Stimulated activated CD4-positive, alpha-beta T cell treated with anti-CD3 and anti-CD28 coated beads, TNF-alpha, amount 100 ng/mL, for 48 hours (primary cell): ENCODE measurements around the gene MYH11.
A peak's percentile ranks its signal among the peaks of the same experiment; 100 is the strongest.
"Not testable (repeated sequence)": the region's sequence is repeated elsewhere in the genome, so short reads cannot be mapped to it uniquely, and the experiment has no call there.

Source experiments
- DNase-seq, 3 donors: peaks; one replicate each; pipeline ENCODE4 v3.0.0-alpha.2; 2020; ENCODE audit warnings: low read depth in 3 of 3

Gene MYH11

DNA sequence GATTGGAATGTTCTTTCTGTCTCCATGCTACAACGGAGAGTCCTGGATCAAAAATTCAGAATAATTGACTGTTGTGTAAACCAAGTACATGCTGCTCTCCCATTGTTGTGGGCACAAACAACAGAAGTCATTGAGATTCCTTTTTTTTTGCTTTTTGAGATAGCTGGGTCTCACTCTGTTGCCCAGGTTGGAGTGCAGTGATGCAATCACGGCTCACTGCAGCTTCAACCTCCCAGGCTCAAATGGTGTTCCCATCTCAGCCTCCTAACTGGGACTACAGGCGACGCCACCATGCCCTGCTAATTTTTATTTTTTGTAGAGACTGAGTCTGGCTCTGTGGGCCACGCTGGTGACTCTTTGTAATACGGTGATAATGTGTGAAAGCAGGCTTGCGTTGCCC lies 182.3 kb downstream of the MYH11 start:
- no peak for DNase-seq

DNA sequence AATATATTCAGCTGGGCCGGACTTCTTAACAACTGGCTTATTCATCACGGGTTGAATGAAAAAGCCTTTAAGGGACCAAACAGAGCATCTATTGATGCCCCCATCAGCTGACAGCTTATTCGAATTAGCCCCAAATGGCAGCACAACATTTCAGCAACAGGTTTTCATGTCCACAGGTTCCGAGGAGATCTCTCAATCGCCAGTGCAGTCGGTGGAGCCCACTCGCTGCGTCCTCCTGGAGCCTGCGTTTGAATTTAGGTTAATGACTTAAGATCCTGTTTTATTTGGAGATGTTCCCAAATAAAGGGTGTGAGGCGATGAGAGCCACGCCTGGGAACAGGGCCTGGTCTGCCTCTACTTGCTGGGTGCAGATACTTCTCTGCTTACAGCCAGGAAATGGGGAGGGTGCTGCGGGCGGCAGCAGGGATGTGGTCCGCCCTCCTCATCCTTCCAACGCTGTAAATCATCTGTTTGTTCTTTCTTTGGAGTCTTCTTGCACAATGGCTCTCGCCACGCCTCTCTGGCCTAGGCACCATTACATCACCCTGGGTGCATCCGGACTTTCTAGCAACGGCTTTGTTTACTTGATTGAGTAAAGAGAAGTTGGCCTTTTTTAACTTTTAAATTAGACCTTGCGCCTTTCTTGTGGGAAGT lies 184.2 kb downstream of the MYH11 start:
- peak; percentile 17 to 34 (median 29) for DNase-seq

DNA sequence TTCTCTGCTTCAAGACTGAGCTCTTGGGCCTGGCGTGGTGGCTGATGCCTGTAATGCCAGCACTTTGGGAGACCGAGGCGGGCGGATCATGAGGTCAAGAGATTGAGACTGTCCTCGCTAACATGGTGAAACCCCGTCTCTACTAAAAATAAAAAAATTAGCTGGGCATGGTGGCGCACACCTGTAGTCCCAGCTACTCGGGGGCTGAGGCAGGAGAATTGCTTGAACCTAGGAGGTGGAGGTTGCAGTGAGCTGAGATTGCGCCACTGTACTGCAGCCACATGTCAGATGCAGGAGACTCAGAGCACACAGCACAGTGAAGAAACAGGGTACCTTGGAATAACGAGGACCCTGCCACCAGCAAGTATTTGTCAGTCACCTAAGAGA lies 184.7 kb downstream of the MYH11 start:
- DNase-seq = not testable (repeated sequence)

DNA sequence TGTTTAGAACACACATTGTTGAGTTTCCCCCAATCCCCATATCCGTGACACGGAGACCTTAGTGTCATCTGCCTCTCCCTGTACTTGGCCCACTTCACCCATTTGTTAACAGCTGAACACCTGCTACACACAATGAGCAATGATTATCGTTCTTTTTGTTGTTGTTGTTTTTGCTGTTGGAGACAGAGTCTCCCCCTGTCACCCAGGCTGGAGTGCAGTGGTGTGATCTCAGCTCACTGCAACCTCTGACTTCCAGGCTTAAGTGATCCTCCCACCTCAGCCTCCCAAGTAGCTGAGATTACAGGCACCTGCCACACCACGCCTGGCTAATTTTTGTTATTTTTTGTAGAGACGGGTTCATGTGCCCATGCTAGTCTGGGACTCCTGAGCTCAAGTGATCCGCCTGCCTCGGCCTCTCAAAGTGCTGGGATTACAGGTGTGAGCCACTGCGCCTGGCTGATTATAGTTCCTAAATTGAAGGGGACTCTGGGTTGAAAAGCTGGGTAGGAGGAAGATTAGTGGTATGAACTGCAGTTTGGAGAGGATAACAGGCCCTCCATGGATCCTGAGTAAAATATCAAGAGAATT lies 185.2 kb downstream of the MYH11 start:
- DNase-seq = no peak

DNA sequence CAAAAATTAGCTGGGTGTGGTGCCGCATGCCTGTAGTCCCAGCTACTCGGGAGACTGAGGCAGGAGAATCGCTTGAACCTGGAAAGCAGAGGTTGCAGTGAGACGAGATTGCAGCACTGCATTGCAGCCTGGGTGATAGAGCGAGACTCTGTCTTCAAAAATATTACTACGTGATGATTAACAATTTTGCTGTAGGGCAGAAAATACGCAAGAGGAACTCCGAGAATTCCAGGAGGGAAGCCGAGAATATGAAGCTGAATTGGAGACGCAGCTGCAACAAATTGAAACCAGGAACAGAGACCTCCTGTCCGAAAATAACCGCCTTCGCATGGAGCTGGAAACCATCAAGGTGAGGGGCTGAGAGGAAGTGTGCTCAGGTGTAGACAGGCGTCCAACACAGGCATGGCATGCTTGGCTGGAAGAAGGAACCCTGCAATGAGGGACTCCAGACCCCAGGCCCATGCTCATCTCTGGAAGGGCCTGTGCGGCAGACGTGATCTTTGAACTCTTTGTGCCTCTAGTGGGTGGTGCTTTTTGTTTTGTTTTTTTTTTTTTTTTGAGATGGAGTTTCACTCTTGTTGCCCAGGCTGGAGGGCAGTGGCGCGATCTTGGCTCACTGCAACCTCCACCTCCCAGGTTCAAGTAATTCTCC lies 189.6 kb downstream of the MYH11 start:
- DNase-seq = no peak

DNA sequence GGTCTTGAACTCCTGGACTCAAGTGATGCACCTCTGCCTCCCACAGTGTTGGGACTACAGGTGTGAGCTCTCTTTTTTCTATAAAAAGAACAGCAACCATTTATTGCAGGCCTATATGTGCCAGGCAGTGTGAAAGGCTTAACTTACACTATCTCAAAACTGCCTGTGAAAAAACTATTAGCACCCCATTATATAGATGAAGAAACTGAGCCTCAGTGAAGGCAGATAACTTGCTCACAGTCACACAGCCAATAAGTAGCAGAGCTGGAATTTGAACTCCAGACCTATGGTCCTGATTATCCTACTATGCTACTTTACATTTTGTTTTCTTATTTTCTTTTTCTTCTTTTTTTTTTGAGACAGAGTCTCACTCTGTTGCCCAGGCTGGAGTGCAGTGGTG lies 191.7 kb downstream of the MYH11 start:
- no peak for DNase-seq

DNA sequence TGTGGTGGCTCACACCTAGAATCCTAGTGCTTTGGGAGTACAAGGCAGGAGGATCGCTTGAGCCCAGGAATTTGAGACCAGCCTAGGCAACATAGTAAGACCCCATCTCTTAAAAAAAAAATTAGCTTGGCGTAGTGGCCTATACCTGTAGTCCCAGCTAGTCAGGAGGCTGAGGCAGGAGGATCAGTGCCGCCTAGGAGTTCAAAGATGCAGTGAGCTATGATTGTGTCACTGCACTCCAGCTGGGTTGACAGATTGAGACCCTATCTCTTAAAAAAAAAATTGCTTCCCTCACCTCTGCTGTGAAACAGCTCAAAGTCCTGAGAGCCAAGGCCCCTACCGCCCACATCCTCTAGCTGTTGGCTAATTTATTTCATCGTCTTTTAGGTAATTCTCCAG lies 196.6 kb downstream of the MYH11 start:
- no peak for DNase-seq

DNA sequence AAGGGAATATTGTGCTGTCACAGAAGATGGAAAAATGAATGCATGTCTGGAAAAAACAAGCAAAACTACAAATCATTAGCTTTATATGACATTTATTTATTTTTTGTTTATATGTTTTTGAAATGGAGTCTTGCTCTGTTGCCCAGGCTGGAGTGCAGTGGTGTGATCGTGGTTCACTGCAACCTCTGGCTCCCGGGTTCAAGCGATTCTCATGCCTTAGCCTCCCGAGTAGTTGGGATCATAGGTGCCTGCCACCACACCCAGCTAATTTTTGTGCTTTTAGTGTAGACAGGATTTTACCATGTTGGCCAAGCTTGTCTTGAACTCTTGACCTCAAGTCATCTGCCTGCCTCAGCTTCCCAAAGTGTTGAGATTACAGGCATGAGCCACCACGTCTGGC lies 198.3 kb downstream of the MYH11 start:
- no peak for DNase-seq

DNA sequence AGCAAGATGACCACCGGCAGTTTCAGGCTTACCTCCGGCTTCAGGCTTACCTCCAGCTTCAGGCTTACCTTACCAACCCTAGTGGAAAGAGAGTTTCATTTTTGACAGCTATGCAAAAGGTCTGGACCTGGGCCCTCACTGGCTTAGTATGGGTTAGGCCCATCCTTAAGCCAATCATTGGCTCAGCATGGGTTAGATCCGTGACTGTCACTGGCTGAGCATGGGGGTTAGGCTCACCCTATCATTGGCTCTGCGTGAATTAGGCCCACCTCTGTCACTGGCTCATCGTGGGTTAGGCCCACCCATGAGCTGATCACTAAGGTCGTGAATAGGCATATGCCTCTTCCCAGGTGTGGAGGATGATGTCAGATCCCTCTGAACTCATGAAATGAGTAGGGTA lies 198.7 kb downstream of the MYH11 start:
- no peak for DNase-seq

DNA sequence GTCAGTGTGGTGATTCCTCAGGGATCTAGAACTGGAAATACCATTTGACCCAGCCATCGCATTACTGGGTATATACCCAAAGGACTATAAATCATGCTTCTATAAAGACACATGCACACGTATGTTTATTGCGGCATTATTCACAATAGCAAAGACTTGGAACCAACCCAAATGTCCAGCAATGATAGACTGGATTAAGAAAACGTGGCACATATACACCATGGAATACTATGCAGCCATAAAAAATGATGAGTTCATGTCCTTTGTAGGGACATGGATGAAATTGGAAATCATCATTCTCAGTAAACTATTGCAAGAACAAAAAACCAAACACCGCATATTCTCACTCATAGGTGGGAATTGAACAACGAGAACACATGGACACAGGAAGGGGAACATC lies 201.3 kb downstream of the MYH11 start:
- DNase-seq = not testable (repeated sequence)

DNA sequence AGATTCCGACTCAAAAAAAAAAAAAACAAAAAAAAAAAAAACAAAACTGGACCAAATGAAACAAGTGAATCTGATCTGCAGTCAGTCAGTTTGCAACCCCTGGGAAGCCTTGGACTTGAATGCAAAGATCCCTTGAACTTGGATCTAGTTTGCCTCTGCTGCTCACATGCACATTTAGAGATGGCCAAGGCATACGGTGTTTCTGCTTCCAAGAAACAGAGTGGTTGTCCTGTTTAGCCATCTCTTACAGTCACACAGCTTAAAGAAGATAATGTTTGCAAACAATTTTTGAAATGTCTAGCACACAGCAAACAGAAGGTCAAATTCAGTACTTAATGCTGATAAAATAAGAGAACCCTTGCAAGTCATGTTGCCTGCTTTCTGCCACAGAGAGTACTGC lies 202.2 kb downstream of the MYH11 start:
- DNase-seq = no peak

DNA sequence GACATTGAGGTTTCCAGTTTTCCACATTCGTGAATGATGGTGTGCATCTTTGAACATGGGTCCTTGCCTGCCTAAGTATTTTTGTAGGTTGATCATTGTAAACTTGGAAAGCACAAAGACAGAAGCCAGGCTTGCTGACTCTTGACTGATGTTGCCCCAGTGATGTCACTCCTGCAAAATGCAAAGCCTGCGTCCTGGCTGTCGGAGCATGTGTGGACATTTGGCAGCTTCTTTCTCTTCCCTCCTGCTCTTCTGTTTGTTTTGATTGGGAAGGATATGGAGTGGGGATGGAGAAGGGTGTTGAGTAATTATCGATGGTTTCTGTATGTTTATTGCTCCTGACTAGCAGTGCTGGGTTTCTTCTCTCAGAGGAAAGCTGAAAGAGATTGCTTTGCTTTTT lies 203.6 kb downstream of the MYH11 start:
- DNase-seq = no peak
